Glutamatergic neuron (in vitro differentiated cells): Measurements from ENCODE around the gene SLX1B. TPM values are rescaled to one million over a fixed set of nuclear protein-coding genes. Genes with fewer than 3 reads are reported as not detected.
"Not testable (repeated sequence)": the region's sequence is repeated elsewhere in the genome, so short reads cannot be mapped to it uniquely, and the experiment has no call there.

Experiments
- DNase-seq: peaks from one replicate; pipeline ENCODE4 v3.0.0; 2022
- H3K27ac Mint-ChIP-seq: one replicate; pipeline ENCODE4 v1.8.0; 2020; ENCODE audit warnings: mild to moderate bottlenecking, mixed read lengths, inconsistent platforms; ENCODE audit not compliant: unreplicated experiment
- H3K27me3 Mint-ChIP-seq: one replicate; pipeline ENCODE4 v1.8.0; 2020; ENCODE audit warnings: mild to moderate bottlenecking, moderate library complexity, mixed read lengths, inconsistent platforms; ENCODE audit not compliant: unreplicated experiment
- H3K36me3 Mint-ChIP-seq: one replicate; pipeline ENCODE4 v1.8.0; 2020; ENCODE audit warnings: mild to moderate bottlenecking, mixed read lengths, inconsistent platforms; ENCODE audit not compliant: unreplicated experiment
- H3K4me1 Mint-ChIP-seq: one replicate; pipeline ENCODE4 v1.8.0; 2020; ENCODE audit warnings: mild to moderate bottlenecking, low read depth, mixed read lengths, inconsistent platforms; ENCODE audit not compliant: unreplicated experiment
- H3K4me3 Mint-ChIP-seq: one replicate; pipeline ENCODE4 v1.8.0; 2020; ENCODE audit warnings: mild to moderate bottlenecking, mixed read lengths, inconsistent platforms; ENCODE audit not compliant: unreplicated experiment
- H3K9me3 Mint-ChIP-seq: one replicate; pipeline ENCODE4 v1.8.0; 2020; ENCODE audit warnings: mild to moderate bottlenecking, moderate library complexity, mixed read lengths, inconsistent platforms; ENCODE audit not compliant: unreplicated experiment
- total RNA-seq: library from RNA; stranded (reverse); fragmentation: NEBNext Ultra II Directional; extraction: Animal tissue kit (Norgen Biotek cat#: 25700); gene quantifications from one replicate; pipeline ENCODE4 v1.2.1, GENCODE V29; 2021; ENCODE audit not compliant: unreplicated experiment

The SLX1B gene
- total RNA-seq, 1 donor from 2014 or later = 33.6 TPM

GRCh38 chr16:29467654-29468366 is 13.5 kb downstream of the SLX1B start:
- not testable (repeated sequence) for DNase-seq, H3K27me3 Mint-ChIP-seq, H3K9me3 Mint-ChIP-seq, H3K27ac Mint-ChIP-seq, H3K36me3 Mint-ChIP-seq, H3K4me3 Mint-ChIP-seq, H3K4me1 Mint-ChIP-seq

GRCh38 chr16:29469660-29470059 is 15.3 kb downstream of the SLX1B start:
- H3K27ac Mint-ChIP-seq, H3K4me3 Mint-ChIP-seq, H3K36me3 Mint-ChIP-seq, H3K27me3 Mint-ChIP-seq, H3K9me3 Mint-ChIP-seq, H3K4me1 Mint-ChIP-seq: not testable (repeated sequence)
- DNase-seq = peak; percentile 9

- H3K4me1 Mint-ChIP-seq, H3K9me3 Mint-ChIP-seq, DNase-seq, H3K4me3 Mint-ChIP-seq, H3K27ac Mint-ChIP-seq, H3K27me3 Mint-ChIP-seq, H3K36me3 Mint-ChIP-seq: not testable (repeated sequence)
Observed at GRCh38 chr16:29472065-29472464, 17.7 kb downstream of the SLX1B start.

GRCh38 chr16:29482276-29482675 is 27.9 kb downstream of the SLX1B start:
- not testable (repeated sequence) for H3K4me3 Mint-ChIP-seq, H3K4me1 Mint-ChIP-seq, H3K27ac Mint-ChIP-seq, H3K9me3 Mint-ChIP-seq, DNase-seq, H3K36me3 Mint-ChIP-seq, H3K27me3 Mint-ChIP-seq

- H3K27me3 Mint-ChIP-seq, H3K4me3 Mint-ChIP-seq, H3K9me3 Mint-ChIP-seq, H3K4me1 Mint-ChIP-seq, H3K27ac Mint-ChIP-seq, H3K36me3 Mint-ChIP-seq, DNase-seq: not testable (repeated sequence)
Observed at GRCh38 chr16:29506308-29506707, 52.0 kb downstream of the SLX1B start, which contains the start of gene NPIPB12. Gene NPIPB12, minus strand, starts transcription at chr16:29506408.

Other genes starting within 250 kb of the SLX1B start
- 1.0 TPM for gene NPIPB11, start 47.8 kb upstream of the SLX1B start, total RNA-seq
- gene BOLA2, start 182 bp upstream of the SLX1B start, total RNA-seq = 4.1 TPM
- gene SULT1A4, start 5.4 kb downstream of the SLX1B start, total RNA-seq = 1.0 TPM
- 75.0 TPM for gene NPIPB12, start 51.9 kb downstream of the SLX1B start, total RNA-seq
- 0.27 TPM for gene SPN, start 208.7 kb downstream of the SLX1B start, total RNA-seq
- gene QPRT, start 224.6 kb downstream of the SLX1B start, total RNA-seq = 34.7 TPM